MM.1S (cell line): ENCODE measurements around the gene SKIDA1.

Experiments used
- EZH2 ChIP-seq: fragments of 300-600 bp; sonication (generic); optimal IDR thresholded peaks from 2 replicates; pipeline ENCODE3; 2017; ENCODE audit warnings: low read depth, mild to moderate bottlenecking, antibody characterized with exemption, low read length, mixed read lengths
- EZH2phosphoT487 ChIP-seq: fragments of 300-600 bp; sonication (generic); IDR thresholded peaks from 2 replicates; pipeline ENCODE4 v1.6.1; 2018; ENCODE audit warnings: antibody characterized with exemption, low read length
- TF ChIP-seq, protein P1 (sequence below): fragments of 300-600 bp; sonication (generic); IDR thresholded peaks from 2 replicates; pipeline ENCODE4 v1.5.1; 2016; ENCODE audit warnings: antibody characterized with exemption, low read length, mixed read lengths

DNA sequence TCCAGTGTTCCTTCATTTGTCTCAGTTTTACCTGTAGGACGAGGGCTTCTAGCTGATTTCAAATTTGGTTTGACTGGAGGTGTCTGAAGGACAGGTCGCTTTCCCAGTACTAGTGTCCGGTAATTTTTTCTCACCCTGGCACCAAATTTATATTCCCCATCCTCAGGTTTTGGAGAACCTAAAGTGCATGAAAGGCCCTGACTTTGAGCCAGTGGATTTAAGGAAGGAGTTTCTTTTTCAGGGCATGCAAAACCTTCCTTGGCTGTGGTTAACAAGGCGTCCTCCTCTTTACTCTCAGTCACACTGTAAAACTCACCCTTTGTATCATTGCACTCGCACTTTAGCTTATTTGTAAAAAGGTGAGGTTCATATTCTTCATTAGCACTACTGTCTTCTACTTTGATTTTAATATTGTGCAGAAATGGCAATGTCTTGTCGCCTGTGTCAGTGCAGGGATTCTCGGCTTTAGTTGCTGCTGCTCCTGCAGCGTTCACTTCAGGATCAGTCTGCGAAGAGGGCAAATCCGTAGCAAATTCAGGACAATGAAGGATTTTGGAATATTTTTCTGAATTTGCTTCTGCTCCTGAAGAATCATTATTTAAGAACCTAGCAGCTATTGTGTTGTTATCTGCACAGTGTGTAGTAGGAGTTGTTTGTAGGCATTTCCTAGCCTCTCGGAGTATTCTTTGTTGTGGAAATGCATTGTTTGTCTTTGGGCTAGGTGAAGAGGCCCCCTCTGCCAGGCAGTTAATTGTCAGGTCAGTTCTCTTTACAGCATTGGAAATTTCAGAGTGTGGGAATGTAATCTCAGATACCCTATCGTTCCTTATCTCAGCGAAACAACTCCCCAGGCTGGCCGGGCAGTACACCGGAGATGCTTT, 9.9 kb downstream of the SKIDA1 start:
- TF ChIP-seq, protein P1, sequence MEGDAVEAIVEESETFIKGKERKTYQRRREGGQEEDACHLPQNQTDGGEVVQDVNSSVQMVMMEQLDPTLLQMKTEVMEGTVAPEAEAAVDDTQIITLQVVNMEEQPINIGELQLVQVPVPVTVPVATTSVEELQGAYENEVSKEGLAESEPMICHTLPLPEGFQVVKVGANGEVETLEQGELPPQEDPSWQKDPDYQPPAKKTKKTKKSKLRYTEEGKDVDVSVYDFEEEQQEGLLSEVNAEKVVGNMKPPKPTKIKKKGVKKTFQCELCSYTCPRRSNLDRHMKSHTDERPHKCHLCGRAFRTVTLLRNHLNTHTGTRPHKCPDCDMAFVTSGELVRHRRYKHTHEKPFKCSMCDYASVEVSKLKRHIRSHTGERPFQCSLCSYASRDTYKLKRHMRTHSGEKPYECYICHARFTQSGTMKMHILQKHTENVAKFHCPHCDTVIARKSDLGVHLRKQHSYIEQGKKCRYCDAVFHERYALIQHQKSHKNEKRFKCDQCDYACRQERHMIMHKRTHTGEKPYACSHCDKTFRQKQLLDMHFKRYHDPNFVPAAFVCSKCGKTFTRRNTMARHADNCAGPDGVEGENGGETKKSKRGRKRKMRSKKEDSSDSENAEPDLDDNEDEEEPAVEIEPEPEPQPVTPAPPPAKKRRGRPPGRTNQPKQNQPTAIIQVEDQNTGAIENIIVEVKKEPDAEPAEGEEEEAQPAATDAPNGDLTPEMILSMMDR, result no peak
- TF ChIP-seq EZH2, result no peak
- no peak for TF ChIP-seq EZH2phosphoT487
